Measurements from ENCODE around the gene DUSP7. TPM values are rescaled to one million over a fixed set of nuclear protein-coding genes. Genes with fewer than 3 reads are reported as not detected.

DUSP7 gene
- total RNA-seq, 2 donors from 2014 or later = 2.6 to 3.3 TPM

GRCh38 chr3:52086976-52087663 is 30.7 kb upstream of the DUSP7 start:
- intact Hi-C loops (cut with DNase I) = no loop called here
- Histone ChIP-seq H3K4me1 (no peaks in the 10 kb centered on the region), H3K27me3 (no peaks in the 10 kb centered on the region), H3K27ac (no peak overlapping the region), H3K36me3 (replicated peaks in 1 of 2; ENCODE audit: insufficient read depth in 1 of 2, low read depth in 2 of 2) (no peaks in the 10 kb centered on the region), H3K9me3 (no peaks in the 10 kb centered on the region), H3K4me3 (no peak overlapping the region)
- 71 to 78% methylated on average over 8 of the region's 8 CpGs for WGBS, 2 donors
- TF ChIP-seq CTCF (IDR thresholded peaks at IDR 0.05) = no peak
- TF ChIP-seq POLR2A (IDR thresholded peaks at IDR 0.05) = no peak
- DNase-seq = no peak
- ATAC-seq = no peak

- Histone ChIP-seq H3K27ac (no peak overlapping the region), H3K27me3 (no peaks in the 10 kb centered on the region), H3K4me1 (no peaks in the 10 kb centered on the region), H3K9me3 (no peaks in the 10 kb centered on the region), H3K36me3 (replicated peaks in 1 of 2; ENCODE audit: insufficient read depth in 1 of 2, low read depth in 2 of 2) (no peaks in the 10 kb centered on the region), H3K4me3 (no peak overlapping the region)
- ATAC-seq (no peak), DNase-seq (no peak)
- TF ChIP-seq CTCF (IDR thresholded peaks at IDR 0.05) = no peak
- no peak for TF ChIP-seq POLR2A (IDR thresholded peaks at IDR 0.05)
- intact Hi-C loops (cut with DNase I) = no loop called here
- 93 to 95% methylated on average over 5 to 6 of the region's 6 CpGs for WGBS, 2 donors
Observed at GRCh38 chr3:52086461-52086860, 30.1 kb upstream of the DUSP7 start.

- Histone ChIP-seq H3K27me3 (no peaks in the 10 kb centered on the region), H3K27ac (no peak overlapping the region), H3K4me3 (no peak overlapping the region), H3K9me3 (no peaks in the 10 kb centered on the region), H3K4me1 (no peaks in the 10 kb centered on the region), H3K36me3 (replicated peaks in 1 of 2; ENCODE audit: insufficient read depth in 1 of 2, low read depth in 2 of 2) (no peaks in the 10 kb centered on the region)
- TF ChIP-seq CTCF (IDR thresholded peaks at IDR 0.05) = no peak
- no peak for TF ChIP-seq POLR2A (IDR thresholded peaks at IDR 0.05)
- intact Hi-C loops (cut with DNase I) = no loop called here
- WGBS, 2 donors = 80 to 83% methylated on average over 5 to 10 of the region's 10 CpGs
- ATAC-seq = no peak
- DNase-seq = no peak
Observed at GRCh38 chr3:52085681-52086282, 29.4 kb upstream of the DUSP7 start.

- Histone ChIP-seq H3K27ac (no peak overlapping the region), H3K36me3 (replicated peaks in 1 of 2; ENCODE audit: insufficient read depth in 1 of 2, low read depth in 2 of 2) (no peaks in the 10 kb centered on the region), H3K27me3 (no peaks in the 10 kb centered on the region), H3K9me3 (no peaks in the 10 kb centered on the region), H3K4me1 (no peaks in the 10 kb centered on the region), H3K4me3 (no peak overlapping the region)
- TF ChIP-seq CTCF (IDR thresholded peaks at IDR 0.05) (no peak), POLR2A (IDR thresholded peaks at IDR 0.05) (no peak)
- 83% methylated on average over 11 to 13 of the region's 13 CpGs for WGBS, 2 donors
- intact Hi-C loops (cut with DNase I) = no loop called here
- no peak for ATAC-seq
- no peak for DNase-seq
Observed at GRCh38 chr3:52084954-52085680, 28.7 kb upstream of the DUSP7 start.

Measured in body of pancreas (tissue), 4 donors.